Muscle layer of colon (tissue), 2 donors: ENCODE data around the gene PEMT.

Source experiments
- H3K27ac ChIP-seq: one replicate; pipeline ENCODE4 v1.7.0; 2013; ENCODE audit warnings: low read depth, mild to moderate bottlenecking, low read length, moderate library complexity
- H3K27me3 ChIP-seq, 2 donors: one replicate each; pipeline ENCODE4 v1.7.0; 2013; ENCODE audit warnings: low read length in 2 of 2, mild to moderate bottlenecking in 2 of 2; ENCODE audit not compliant: insufficient read depth in 2 of 2, control insufficient read depth in 1 of 2
- H3K36me3 ChIP-seq: one replicate; pipeline ENCODE4 v1.7.0; 2013; ENCODE audit warnings: mild to moderate bottlenecking, low read length; ENCODE audit not compliant: insufficient read depth
- H3K4me1 ChIP-seq: one replicate; pipeline ENCODE4 v1.7.0; 2013; ENCODE audit warnings: mild to moderate bottlenecking, low read length; ENCODE audit not compliant: insufficient read depth
- H3K4me3 ChIP-seq, 2 donors: one replicate each; pipeline ENCODE4 v1.7.0; 2013; ENCODE audit warnings: low read length in 2 of 2, low read depth in 1 of 2, mild to moderate bottlenecking in 1 of 2, moderate library complexity in 1 of 2
- H3K9ac ChIP-seq: one replicate; pipeline ENCODE4 v1.7.0; 2013; ENCODE audit warnings: low read length
- H3K9me3 ChIP-seq: one replicate; pipeline ENCODE4 v1.7.0; 2013; ENCODE audit warnings: mild to moderate bottlenecking, low read length
- donor health status: abdominal sarcoma.
- donor health status: Adenocarcinoma of cecum.

Gene PEMT

DNA sequence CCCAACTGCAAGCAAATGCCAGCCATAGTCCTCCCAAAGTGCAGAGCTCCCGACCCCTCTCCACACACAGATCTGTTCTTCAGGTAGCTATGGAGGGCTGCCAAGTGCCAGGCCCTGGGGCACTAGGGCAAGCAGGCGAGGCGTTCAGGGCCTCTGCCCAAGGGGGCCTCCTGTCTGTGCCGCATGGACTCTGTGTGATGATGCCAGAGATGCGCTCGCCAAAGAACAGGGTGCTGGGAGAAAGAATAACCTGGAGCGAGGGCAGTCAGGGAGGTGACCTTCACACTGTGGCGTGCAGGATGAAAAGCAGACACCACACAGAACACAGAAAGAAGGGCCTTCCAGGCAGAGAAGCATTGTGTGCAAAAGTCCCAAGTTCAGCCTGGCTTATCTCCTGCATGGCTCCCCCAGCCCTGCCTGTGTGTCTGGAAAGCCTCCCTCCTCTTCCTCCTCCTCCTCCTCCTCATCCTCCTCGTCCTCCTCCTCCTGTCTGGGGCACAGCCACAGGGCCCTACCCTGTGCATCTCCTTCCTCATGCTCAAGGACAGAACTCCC, 44.2 kb downstream of the PEMT start:
- no peaks in the 10 kb centered on the region for H3K9me3 ChIP-seq
- H3K36me3 ChIP-seq: no peaks in the 10 kb centered on the region
- no peaks in the 10 kb centered on the region for H3K27me3 ChIP-seq
- H3K27ac ChIP-seq: no peak overlapping the region
- H3K9ac ChIP-seq: no peak overlapping the region
- no peak overlapping the region for H3K4me3 ChIP-seq
- peaks cover 9% of the 10 kb centered on the region for H3K4me1 ChIP-seq

GRCh38 chr17:17546399-17547185, 44.9 kb downstream of the PEMT start:
- no peak overlapping the region for H3K27ac ChIP-seq
- H3K27me3 ChIP-seq: no peaks in the 10 kb centered on the region
- H3K4me3 ChIP-seq: no peak overlapping the region
- peaks cover 9% of the 10 kb centered on the region for H3K4me1 ChIP-seq
- no peaks in the 10 kb centered on the region for H3K9me3 ChIP-seq
- H3K36me3 ChIP-seq: no peaks in the 10 kb centered on the region
- H3K9ac ChIP-seq: no peak overlapping the region

DNA sequence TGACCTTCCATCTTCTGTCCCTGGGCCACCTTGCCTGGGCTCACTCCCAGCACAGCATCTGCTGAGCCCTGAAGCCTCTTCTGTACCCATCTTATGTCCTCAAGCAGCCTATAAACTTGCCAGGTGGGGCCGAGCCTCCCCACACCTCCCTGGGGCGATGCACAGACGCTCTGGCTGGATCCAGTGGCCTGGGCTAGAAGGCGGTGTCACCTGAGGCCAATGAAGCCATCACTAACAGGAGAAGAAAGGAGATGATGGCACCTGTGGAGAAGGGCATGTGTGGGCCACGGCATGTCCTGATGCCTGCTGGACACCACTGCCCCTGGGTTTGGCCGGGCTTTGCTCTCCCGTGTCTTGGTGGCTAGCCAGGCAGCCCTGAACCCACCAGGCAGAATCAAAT, 45.5 kb downstream of the PEMT start:
- H3K9ac ChIP-seq: no peak overlapping the region
- H3K4me1 ChIP-seq: peaks cover 9% of the 10 kb centered on the region
- no peaks in the 10 kb centered on the region for H3K36me3 ChIP-seq
- H3K4me3 ChIP-seq: no peak overlapping the region
- no peaks in the 10 kb centered on the region for H3K9me3 ChIP-seq
- H3K27me3 ChIP-seq: no peaks in the 10 kb centered on the region
- H3K27ac ChIP-seq: no peak overlapping the region

GRCh38 chr17:17545031-17545820, 46.3 kb downstream of the PEMT start:
- Histone ChIP-seq H3K27ac (no peak overlapping the region), H3K4me1 (peaks cover 9% of the 10 kb centered on the region)

GRCh38 chr17:17542906-17543635, 48.4 kb downstream of the PEMT start:
- Histone ChIP-seq H3K36me3 (no peaks in the 10 kb centered on the region), H3K27ac (no peak overlapping the region), H3K4me1 (peaks cover 9% of the 10 kb centered on the region), H3K27me3 (no peaks in the 10 kb centered on the region), H3K9ac (no peak overlapping the region), H3K4me3 (no peak overlapping the region), H3K9me3 (no peaks in the 10 kb centered on the region)

More at GRCh38 chr17:17545031-17545820, 46.3 kb downstream of the PEMT start:
- H3K9ac ChIP-seq: no peak overlapping the region
- no peak overlapping the region for H3K4me3 ChIP-seq
- H3K9me3 ChIP-seq: no peaks in the 10 kb centered on the region
- H3K27me3 ChIP-seq: no peaks in the 10 kb centered on the region
- H3K36me3 ChIP-seq: no peaks in the 10 kb centered on the region

DNA sequence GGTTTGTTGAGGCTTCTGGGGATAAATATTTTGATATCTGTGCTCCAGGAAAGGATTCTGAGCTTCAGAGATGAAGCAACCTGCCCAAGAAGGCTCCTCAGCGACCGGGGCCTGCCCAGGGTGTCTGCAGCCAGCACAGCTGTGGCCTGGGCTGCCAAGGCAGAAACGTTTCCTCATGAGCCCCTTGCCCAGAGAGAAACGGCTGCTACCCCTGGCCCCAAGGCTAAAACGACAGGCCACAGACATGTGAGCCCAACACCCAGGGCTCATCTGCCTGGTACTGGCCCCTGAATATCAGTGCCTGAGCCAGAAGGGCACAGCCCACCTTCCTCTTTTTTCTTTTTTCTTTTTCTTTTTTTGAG, 49.9 kb downstream of the PEMT start:
- Histone ChIP-seq H3K4me3 (no peak overlapping the region), H3K9ac (no peak overlapping the region), H3K27me3 (no peaks in the 10 kb centered on the region), H3K9me3 (no peaks in the 10 kb centered on the region), H3K4me1 (no peaks in the 10 kb centered on the region), H3K27ac (no peak overlapping the region), H3K36me3 (no peaks in the 10 kb centered on the region)

DNA sequence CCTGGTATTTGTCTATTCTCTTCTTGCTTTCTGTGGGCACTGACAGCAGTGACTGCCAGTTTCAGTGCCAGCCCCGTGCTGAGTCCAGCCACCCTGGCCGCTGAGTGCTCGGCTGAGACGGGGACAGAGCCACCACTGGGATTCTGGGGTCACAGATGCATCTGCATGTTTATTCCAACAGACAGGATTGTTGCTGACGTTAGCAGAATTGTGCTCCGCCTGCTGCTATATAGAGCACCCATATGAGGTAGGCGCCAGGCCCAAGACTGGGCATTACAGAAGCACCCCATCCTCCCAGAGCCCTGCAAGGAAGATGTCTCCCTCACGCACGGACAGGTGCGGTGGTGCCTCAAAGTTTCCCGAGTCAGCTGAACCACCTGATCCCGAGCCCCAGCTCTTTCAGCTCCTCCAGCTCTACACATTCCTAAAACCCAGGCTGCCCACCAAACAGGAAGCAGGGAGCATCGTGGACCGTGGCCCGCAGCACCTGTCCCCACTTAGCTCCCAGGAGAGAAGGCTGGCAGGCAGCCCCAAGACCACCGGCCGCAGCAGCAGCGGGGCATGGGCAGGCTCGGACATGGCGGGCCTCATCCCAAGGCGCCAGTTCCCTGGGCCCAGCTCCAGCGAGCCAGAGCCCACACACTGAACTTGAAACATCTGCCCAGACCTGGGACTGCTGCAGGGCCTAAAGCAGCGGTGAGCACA, 50.4 kb downstream of the PEMT start:
- Histone ChIP-seq H3K27me3 (no peaks in the 10 kb centered on the region), H3K4me1 (peaks cover 5% of the 10 kb centered on the region), H3K36me3 (no peaks in the 10 kb centered on the region), H3K9me3 (no peaks in the 10 kb centered on the region), H3K27ac (no peak overlapping the region), H3K9ac (no peak overlapping the region), H3K4me3 (no peak overlapping the region)

- Histone ChIP-seq H3K9ac (no peak overlapping the region), H3K4me3 (no peak overlapping the region), H3K27me3 (no peaks in the 10 kb centered on the region), H3K9me3 (no peaks in the 10 kb centered on the region), H3K36me3 (no peaks in the 10 kb centered on the region), H3K4me1 (peaks cover 6% of the 10 kb centered on the region), H3K27ac (no peak overlapping the region)
Measured at GRCh38 chr17:17540278-17540906, 51.1 kb downstream of the PEMT start.

- H3K9ac ChIP-seq: no peak overlapping the region
- no peaks in the 10 kb centered on the region for H3K27me3 ChIP-seq
- H3K4me1 ChIP-seq: peaks cover 6% of the 10 kb centered on the region
- H3K27ac ChIP-seq: no peak overlapping the region
- H3K4me3 ChIP-seq: no peak overlapping the region
- H3K9me3 ChIP-seq: no peaks in the 10 kb centered on the region
- H3K36me3 ChIP-seq: no peaks in the 10 kb centered on the region
Measured at GRCh38 chr17:17539591-17539990, 51.9 kb downstream of the PEMT start.

GRCh38 chr17:17538417-17539391, 52.8 kb downstream of the PEMT start:
- H3K9ac ChIP-seq: no peak overlapping the region
- H3K27me3 ChIP-seq: no peaks in the 10 kb centered on the region
- H3K36me3 ChIP-seq: no peaks in the 10 kb centered on the region
- no peak overlapping the region for H3K27ac ChIP-seq
- H3K9me3 ChIP-seq: no peaks in the 10 kb centered on the region
- peaks cover 6% of the 10 kb centered on the region for H3K4me1 ChIP-seq
- no peak overlapping the region for H3K4me3 ChIP-seq
